ENCODE data around the gene ATG101. TPM values are rescaled to one million over a fixed set of nuclear protein-coding genes. Genes with fewer than 3 reads are reported as not detected.

The ATG101 gene
- total and polyA plus RNA-seq, 2 of the 13 experiments (the other 11 are each of a cell fraction or from before 2014, with no cell fraction given), result 58.2 to 67.7 TPM

- no peak for TF ChIP-seq ZNF883 (CRISPR knock-in tag; IDR thresholded peaks at IDR 0.05; ENCODE audit: not compliant biosample characterization)
- TF ChIP-seq ZNF10 (CRISPR knock-in tag; IDR thresholded peaks at IDR 0.05; ENCODE audit: borderline replicate concordance, low read depth), result no peak
- TF ChIP-seq SNAI1 (CRISPR knock-in tag; IDR thresholded peaks at IDR 0.05; ENCODE audit: borderline replicate concordance), result 0 out of 2 replicates have a peak, but pooled peaks have one; percentile 74
- no peak for TF ChIP-seq ZSCAN25 (CRISPR knock-in tag; IDR thresholded peaks at IDR 0.05)
- TF ChIP-seq ZNF557 (CRISPR knock-in tag; IDR thresholded peaks at IDR 0.05), result 0 out of 2 replicates have a peak, but pooled peaks have one; percentile 20
- no peak for TF ChIP-seq ZSCAN30 (CRISPR knock-in tag; IDR thresholded peaks at IDR 0.05)
- TF ChIP-seq ZNF318 (CRISPR knock-in tag; IDR thresholded peaks at IDR 0.05), result no peak
- TF ChIP-seq ZUFSP (CRISPR knock-in tag; IDR thresholded peaks at IDR 0.05; ENCODE audit: borderline replicate concordance), result no peak
- 0 out of 2 replicates have a peak, but pooled peaks have one; percentile 30 for TF ChIP-seq ZNF768 (CRISPR knock-in tag; IDR thresholded peaks at IDR 0.05)
- peak; percentile 62; the same call in 1 of the 2 replicates for TF ChIP-seq MIER2 (CRISPR knock-in tag; IDR thresholded peaks at IDR 0.05)
- no peak for TF ChIP-seq ZMYM2 (CRISPR knock-in tag; IDR thresholded peaks at IDR 0.05)
- TF ChIP-seq ZNF451 (CRISPR knock-in tag; IDR thresholded peaks at IDR 0.05), result no peak
- no peak for TF ChIP-seq ZBTB20 (CRISPR knock-in tag; IDR thresholded peaks at IDR 0.05; ENCODE audit: borderline replicate concordance, low read depth)
- no peak for TF ChIP-seq ONECUT2 (CRISPR knock-in tag; IDR thresholded peaks at IDR 0.05)
- no peak for TF ChIP-seq AKAP8 (CRISPR knock-in tag; IDR thresholded peaks at IDR 0.05)
- peak; percentile 62 for TF ChIP-seq ZFX (CRISPR knock-in tag; IDR thresholded peaks at IDR 0.05; ENCODE audit: low read depth)
- 0 out of 2 replicates have a peak, but pooled peaks have one; percentile 24 for TF ChIP-seq SMARCC2 (IDR thresholded peaks at IDR 0.05)
- TF ChIP-seq ZNF296 (CRISPR knock-in tag; conservative IDR thresholded peaks at IDR 0.05), result no peak
- TF ChIP-seq ATF1 (CRISPR knock-in tag; IDR thresholded peaks at IDR 0.05), result peak; percentile 84; the same call in 1 of the 2 replicates
Measured at GRCh38 chr12:52069327-52070184, at the start of gene ATG101 (continued).

Data from HepG2 (cell line).